Muscle layer of colon (tissue), 2 donors: ENCODE data around the gene VPS35L.
"Not testable (repeated sequence)": the region's sequence is repeated elsewhere in the genome, so short reads cannot be mapped to it uniquely, and the experiment has no call there.

Source experiments
- H3K27ac ChIP-seq: one replicate; pipeline ENCODE4 v1.7.0; 2013; ENCODE audit warnings: low read depth, mild to moderate bottlenecking, low read length, moderate library complexity
- H3K27me3 ChIP-seq, 2 donors: one replicate each; pipeline ENCODE4 v1.7.0; 2013; ENCODE audit warnings: low read length in 2 of 2, mild to moderate bottlenecking in 2 of 2; ENCODE audit not compliant: insufficient read depth in 2 of 2, control insufficient read depth in 1 of 2
- H3K36me3 ChIP-seq: one replicate; pipeline ENCODE4 v1.7.0; 2013; ENCODE audit warnings: mild to moderate bottlenecking, low read length; ENCODE audit not compliant: insufficient read depth
- H3K4me1 ChIP-seq: one replicate; pipeline ENCODE4 v1.7.0; 2013; ENCODE audit warnings: mild to moderate bottlenecking, low read length; ENCODE audit not compliant: insufficient read depth
- H3K4me3 ChIP-seq, 2 donors: one replicate each; pipeline ENCODE4 v1.7.0; 2013; ENCODE audit warnings: low read length in 2 of 2, low read depth in 1 of 2, mild to moderate bottlenecking in 1 of 2, moderate library complexity in 1 of 2
- H3K9ac ChIP-seq: one replicate; pipeline ENCODE4 v1.7.0; 2013; ENCODE audit warnings: low read length
- H3K9me3 ChIP-seq: one replicate; pipeline ENCODE4 v1.7.0; 2013; ENCODE audit warnings: mild to moderate bottlenecking, low read length
- donor health status: abdominal sarcoma.
- donor health status: Adenocarcinoma of cecum.

VPS35L gene

GRCh38 chr16:19716728-19717127, 161.2 kb downstream of the VPS35L start:
- not testable (repeated sequence) for H3K9me3 ChIP-seq, H3K27me3 ChIP-seq, H3K9ac ChIP-seq, H3K27ac ChIP-seq
- Histone ChIP-seq H3K4me1 (peaks cover 20% of the 10 kb centered on the region), H3K36me3 (peaks cover 15% of the 10 kb centered on the region), H3K4me3 (peak overlapping the region in 1 of 2 donors; percentile 94)

GRCh38 chr16:19717314-19717713, 161.8 kb downstream of the VPS35L start:
- H3K36me3 ChIP-seq: peaks cover 15% of the 10 kb centered on the region
- H3K9ac ChIP-seq: peak overlapping the region; percentile 51
- peak overlapping the region; percentile 36 for H3K27ac ChIP-seq
- H3K4me3 ChIP-seq: peak overlapping the region; percentile 91 to 94
- H3K9me3 ChIP-seq: no peaks in the 10 kb centered on the region
- H3K4me1 ChIP-seq: peaks cover 20% of the 10 kb centered on the region
- no peaks in the 10 kb centered on the region for H3K27me3 ChIP-seq

GRCh38 chr16:19717741-19718623, 162.5 kb downstream of the VPS35L start, which contains the start of the genes IQCK and KNOP1:
Gene IQCK, plus strand, starts transcription at chr16:19718271. Its CDS starts 36 bp downstream, at chr16:19718307.
Gene KNOP1, minus strand, starts transcription at chr16:19718227. Its CDS starts 3,192 bp downstream, at chr16:19715035.
- no peaks in the 10 kb centered on the region for H3K9me3 ChIP-seq
- H3K4me1 ChIP-seq: peaks cover 20% of the 10 kb centered on the region
- no peaks in the 10 kb centered on the region for H3K27me3 ChIP-seq
- peak within 1 kb of the TSS; percentile 36 for H3K27ac ChIP-seq
- peak within 1 kb of the TSS; percentile 91 to 94 for H3K4me3 ChIP-seq
- H3K9ac ChIP-seq: peak within 1 kb of the TSS; percentile 51
- H3K36me3 ChIP-seq: peaks cover 8% of the 10 kb centered on the region

- peak overlapping the region; percentile 36 for H3K27ac ChIP-seq
- peaks cover 4% of the 10 kb centered on the region for H3K36me3 ChIP-seq
- no peaks in the 10 kb centered on the region for H3K9me3 ChIP-seq
- H3K4me3 ChIP-seq: peak overlapping the region; percentile 91 to 94
- H3K27me3 ChIP-seq: no peaks in the 10 kb centered on the region
- peak overlapping the region; percentile 33 for H3K9ac ChIP-seq
- H3K4me1 ChIP-seq: peaks cover 20% of the 10 kb centered on the region
These were observed 163.1 kb downstream of the VPS35L start for GRCh38 chr16:19718624-19718965.

- H3K27me3 ChIP-seq: no peaks in the 10 kb centered on the region
- H3K4me1 ChIP-seq: peaks cover 7% of the 10 kb centered on the region
- H3K4me3 ChIP-seq: no peak overlapping the region
- H3K9me3 ChIP-seq: no peaks in the 10 kb centered on the region
- H3K36me3 ChIP-seq: no peaks in the 10 kb centered on the region
- H3K9ac ChIP-seq: no peak overlapping the region
- no peak overlapping the region for H3K27ac ChIP-seq
These were observed 166.9 kb downstream of the VPS35L start for GRCh38 chr16:19722269-19722952.

GRCh38 chr16:19722981-19723380, 167.5 kb downstream of the VPS35L start:
- no peaks in the 10 kb centered on the region for H3K36me3 ChIP-seq
- no peaks in the 10 kb centered on the region for H3K9me3 ChIP-seq
- no peaks in the 10 kb centered on the region for H3K27me3 ChIP-seq
- no peak overlapping the region for H3K9ac ChIP-seq
- no peak overlapping the region for H3K4me3 ChIP-seq
- no peak overlapping the region for H3K27ac ChIP-seq
- H3K4me1 ChIP-seq: peaks cover 7% of the 10 kb centered on the region

- no peaks in the 10 kb centered on the region for H3K27me3 ChIP-seq
These were observed 173.1 kb downstream of the VPS35L start for GRCh38 chr16:19728636-19728965.

GRCh38 chr16:19733551-19733950, 178.0 kb downstream of the VPS35L start:
- no peaks in the 10 kb centered on the region for H3K4me1 ChIP-seq
- no peaks in the 10 kb centered on the region for H3K27me3 ChIP-seq
- H3K9me3 ChIP-seq: no peaks in the 10 kb centered on the region
- no peak overlapping the region for H3K27ac ChIP-seq
- no peak overlapping the region for H3K9ac ChIP-seq
- H3K36me3 ChIP-seq: no peaks in the 10 kb centered on the region
- H3K4me3 ChIP-seq: no peak overlapping the region

More at GRCh38 chr16:19728636-19728965, 173.1 kb downstream of the VPS35L start:
- Histone ChIP-seq H3K4me1 (no peaks in the 10 kb centered on the region), H3K36me3 (no peaks in the 10 kb centered on the region), H3K4me3 (no peak overlapping the region), H3K27ac (no peak overlapping the region), H3K9me3 (no peaks in the 10 kb centered on the region), H3K9ac (no peak overlapping the region)

- Histone ChIP-seq H3K27me3 (no peaks in the 10 kb centered on the region), H3K36me3 (no peaks in the 10 kb centered on the region), H3K9me3 (no peaks in the 10 kb centered on the region), H3K4me1 (no peaks in the 10 kb centered on the region), H3K27ac (no peak overlapping the region), H3K9ac (no peak overlapping the region), H3K4me3 (no peak overlapping the region)
These were observed 179.8 kb downstream of the VPS35L start for GRCh38 chr16:19735074-19735867.

- Histone ChIP-seq H3K4me3 (no peak overlapping the region), H3K27me3 (no peaks in the 10 kb centered on the region), H3K36me3 (no peaks in the 10 kb centered on the region), H3K9me3 (no peaks in the 10 kb centered on the region), H3K9ac (no peak overlapping the region), H3K27ac (no peak overlapping the region), H3K4me1 (no peaks in the 10 kb centered on the region)
These were observed 182.0 kb downstream of the VPS35L start for GRCh38 chr16:19737306-19738038.
